ENCODE data around the gene LRTM2.

Gene LRTM2

GRCh38 chr12:1865284-1865866, 45.0 kb downstream of the LRTM2 start:
- no peak for DNase-seq (ENCODE audit: low read depth)

- no peak for DNase-seq (ENCODE audit: low read depth)
Measured at GRCh38 chr12:1869145-1869544, 48.8 kb downstream of the LRTM2 start.

- DNase-seq (ENCODE audit: low read depth) = no peak
Measured at GRCh38 chr12:1870086-1870485, 49.7 kb downstream of the LRTM2 start.

GRCh38 chr12:1870998-1871917, 50.9 kb downstream of the LRTM2 start:
- DNase-seq (ENCODE audit: low read depth) = no peak

GRCh38 chr12:1872001-1872400, 51.6 kb downstream of the LRTM2 start:
- no peak for DNase-seq (ENCODE audit: low read depth)

GRCh38 chr12:1872448-1872847, 52.1 kb downstream of the LRTM2 start:
- DNase-seq (ENCODE audit: low read depth) = no peak

GRCh38 chr12:1873531-1874510, 53.5 kb downstream of the LRTM2 start:
- no peak for DNase-seq (ENCODE audit: low read depth)

GRCh38 chr12:1875608-1876007, 55.2 kb downstream of the LRTM2 start:
- DNase-seq (ENCODE audit: low read depth) = no peak

GRCh38 chr12:1876086-1876485, 55.7 kb downstream of the LRTM2 start:
- DNase-seq (ENCODE audit: low read depth) = no peak

GRCh38 chr12:1877169-1877878, 57.0 kb downstream of the LRTM2 start:
- DNase-seq (ENCODE audit: low read depth) = no peak

- no peak for DNase-seq (ENCODE audit: low read depth)
Measured at GRCh38 chr12:1878214-1878613, 57.8 kb downstream of the LRTM2 start.

- no peak for DNase-seq (ENCODE audit: low read depth)
Measured at GRCh38 chr12:1878695-1879094, 58.3 kb downstream of the LRTM2 start.

- DNase-seq (ENCODE audit: low read depth) = no peak
Measured at GRCh38 chr12:1879633-1880032, 59.3 kb downstream of the LRTM2 start.

- DNase-seq (ENCODE audit: low read depth) = no peak
Measured at GRCh38 chr12:1880153-1880845, 59.9 kb downstream of the LRTM2 start.

- DNase-seq (ENCODE audit: low read depth) = no peak
Measured at GRCh38 chr12:1880876-1881275, 60.5 kb downstream of the LRTM2 start.

GRCh38 chr12:1881301-1881700, 60.9 kb downstream of the LRTM2 start:
- no peak for DNase-seq (ENCODE audit: low read depth)

GRCh38 chr12:1881936-1882335, 61.6 kb downstream of the LRTM2 start:
- no peak for DNase-seq (ENCODE audit: low read depth)

- no peak for DNase-seq (ENCODE audit: low read depth)
Measured at GRCh38 chr12:1882405-1882804, 62.0 kb downstream of the LRTM2 start.

- DNase-seq (ENCODE audit: low read depth) = no peak
Measured at GRCh38 chr12:1882850-1883470, 62.6 kb downstream of the LRTM2 start.

- DNase-seq (ENCODE audit: low read depth) = no peak
Measured at GRCh38 chr12:1883513-1883912, 63.1 kb downstream of the LRTM2 start.

- DNase-seq (ENCODE audit: low read depth) = no peak
Measured at GRCh38 chr12:1884651-1885050, 64.3 kb downstream of the LRTM2 start.

All from activated T-cell treated with anti-CD3 and anti-CD28 coated beads for 48 hours (primary cell).